Neural progenitor cell (in vitro differentiated cells): ENCODE measurements around the gene LIF.

Experiments
- CTCF ChIP-seq: fragments of 200-600 bp; sonication (generic); IDR thresholded peaks from 2 replicates; pipeline ENCODE4 v1.5.1; 2017; ENCODE audit warnings: antibody characterized with exemption, mild to moderate bottlenecking
- EZH2 ChIP-seq: fragments of 200-600 bp; sonication (generic); IDR thresholded peaks from 2 replicates; pipeline ENCODE4 v1.6.1; 2017; ENCODE audit warnings: antibody characterized with exemption, mild to moderate bottlenecking, moderate library complexity

- TF ChIP-seq CTCF (no peak), EZH2 (no peak)
Measured at GRCh38 chr22:30234786-30235470, 11.6 kb downstream of the LIF start.
